GM18508 (cell line): Measurements from ENCODE around the gene HOXB8.

Experiments
- ATAC-seq: cut with Tn5 transposase; IDR thresholded peaks from one replicate; pipeline ENCODE4 v1.9.1; 2021; ENCODE audit warnings: moderate number of reproducible peaks; ENCODE audit not compliant: insufficient read depth, unreplicated experiment

HOXB8 gene

DNA sequence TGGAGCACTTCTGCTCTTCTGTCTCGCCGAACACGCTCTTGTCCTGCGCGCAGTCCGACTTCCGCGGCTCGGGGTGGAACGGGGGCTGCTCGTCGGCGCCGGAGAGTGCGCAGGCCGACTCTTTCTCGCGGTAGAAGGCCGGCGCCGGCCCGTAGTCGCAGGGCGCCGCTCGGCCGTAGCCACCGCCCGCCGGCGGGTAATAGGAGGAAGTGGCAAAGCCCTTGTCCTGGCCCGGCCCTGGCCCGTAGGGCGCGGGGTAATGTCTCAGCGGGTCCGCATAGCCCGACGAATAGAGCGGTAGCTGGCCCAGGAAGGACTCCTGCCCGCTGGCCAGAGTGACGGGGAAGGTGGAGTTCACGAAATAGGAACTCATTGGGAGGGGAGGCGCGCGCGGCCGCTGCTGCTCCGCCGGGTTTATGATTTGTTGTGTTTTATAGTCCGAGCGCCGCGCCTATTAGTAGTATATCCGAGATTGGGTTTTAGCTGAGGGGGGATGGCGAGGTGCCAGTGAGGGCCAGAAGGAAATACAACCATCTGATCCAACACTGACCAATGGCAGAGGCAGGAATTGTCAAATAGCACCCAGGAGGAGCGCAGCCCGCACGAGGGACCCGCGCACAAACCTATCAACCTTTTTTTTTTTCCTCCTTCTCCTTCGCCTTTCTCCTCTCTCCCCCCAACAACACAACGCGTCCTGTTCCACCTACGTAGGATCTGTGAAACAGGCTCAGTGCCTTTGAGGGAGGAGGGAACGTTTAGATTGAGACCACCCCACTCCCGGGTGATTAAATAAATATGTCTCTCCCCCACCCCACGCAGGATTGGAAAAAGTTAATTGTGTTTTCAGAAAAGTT is 17.1 kb downstream of the HOXB8 start:
- ATAC-seq = no peak

DNA sequence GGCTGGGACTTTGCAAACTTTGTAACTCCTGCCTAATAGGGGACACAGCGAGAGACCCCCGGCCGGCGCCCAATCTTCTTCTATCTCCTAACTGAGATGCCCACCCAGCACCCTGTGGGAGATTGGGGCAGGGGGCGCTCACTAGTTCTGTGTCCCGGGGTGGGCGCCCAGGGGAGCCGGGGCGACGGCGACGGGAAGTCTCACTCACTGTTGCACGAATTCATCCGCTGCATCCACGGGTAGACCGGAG is 17.6 kb downstream of the HOXB8 start:
- no peak for ATAC-seq

DNA sequence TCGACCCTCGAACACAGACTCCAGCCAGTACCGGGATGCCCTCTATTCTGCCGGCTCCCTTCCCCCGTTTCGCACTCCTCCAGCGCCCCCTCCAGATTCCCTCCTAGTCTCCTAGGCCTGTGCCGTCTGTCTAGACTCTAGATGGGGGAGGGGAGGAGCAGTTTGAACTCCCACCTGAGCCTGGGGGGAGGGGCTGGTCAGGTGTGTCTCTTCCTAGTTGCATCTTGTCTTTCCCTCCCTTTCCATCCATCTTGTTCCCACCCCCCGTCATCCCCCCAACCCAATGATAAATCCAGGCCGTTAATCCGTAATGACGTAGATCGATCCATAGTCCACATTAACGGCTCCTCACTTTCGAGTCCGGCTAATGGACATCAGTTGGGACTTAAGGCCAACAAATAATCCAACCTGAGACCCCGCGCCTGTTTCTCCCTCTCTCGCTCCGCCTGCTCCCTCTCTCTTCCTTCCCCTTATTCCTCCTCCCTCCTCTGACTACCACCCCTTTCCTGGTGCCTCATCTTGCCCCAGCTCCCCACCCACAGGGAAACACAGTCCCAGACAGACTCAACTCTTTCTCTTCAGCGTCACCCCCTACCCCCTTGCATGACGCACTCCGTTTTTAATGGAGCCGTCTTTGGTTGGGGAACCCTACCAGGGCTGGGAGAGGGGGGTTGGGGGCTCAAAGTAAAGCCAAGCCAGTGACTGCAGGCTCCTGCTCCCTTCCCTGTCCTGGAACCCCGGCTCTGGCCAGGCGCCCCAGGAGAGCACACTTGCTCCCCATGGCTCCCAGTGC is 18.2 kb downstream of the HOXB8 start:
- ATAC-seq = no peak

DNA sequence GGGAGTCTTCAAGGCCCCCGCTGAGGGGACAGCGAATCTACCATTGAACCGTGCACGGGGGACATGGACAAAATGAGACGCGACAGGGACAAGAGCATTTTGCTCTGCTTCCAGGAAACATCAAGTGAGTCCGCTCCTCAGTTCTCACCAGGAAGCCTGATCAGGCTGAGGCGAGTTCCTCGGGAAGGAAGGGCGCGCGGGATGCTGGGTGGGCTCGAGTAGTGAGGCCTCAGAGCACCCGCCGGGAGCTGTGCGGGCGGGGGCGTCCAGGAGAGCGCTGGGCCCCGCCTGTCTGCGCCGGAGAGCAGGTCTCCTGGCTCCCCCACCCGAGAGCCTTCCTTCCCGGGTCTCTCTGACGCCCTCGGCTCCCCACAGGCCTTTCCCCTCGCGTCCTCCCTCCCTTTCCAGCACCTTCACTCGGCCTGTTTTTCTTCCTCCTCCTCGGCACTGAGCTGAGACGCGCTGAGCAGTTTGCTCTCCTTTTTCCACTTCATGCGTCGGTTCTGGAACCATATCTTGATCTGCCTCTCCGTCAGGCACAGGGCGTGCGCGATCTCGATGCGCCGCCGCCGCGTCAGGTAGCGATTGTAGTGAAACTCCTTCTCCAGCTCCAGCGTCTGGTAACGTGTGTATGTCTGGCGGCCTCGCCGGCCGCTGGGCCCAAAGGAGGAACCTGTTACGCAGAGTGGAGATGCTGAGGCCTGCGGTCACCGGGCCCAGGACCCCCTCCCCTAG is 18.9 kb downstream of the HOXB8 start:
- no peak for ATAC-seq

DNA sequence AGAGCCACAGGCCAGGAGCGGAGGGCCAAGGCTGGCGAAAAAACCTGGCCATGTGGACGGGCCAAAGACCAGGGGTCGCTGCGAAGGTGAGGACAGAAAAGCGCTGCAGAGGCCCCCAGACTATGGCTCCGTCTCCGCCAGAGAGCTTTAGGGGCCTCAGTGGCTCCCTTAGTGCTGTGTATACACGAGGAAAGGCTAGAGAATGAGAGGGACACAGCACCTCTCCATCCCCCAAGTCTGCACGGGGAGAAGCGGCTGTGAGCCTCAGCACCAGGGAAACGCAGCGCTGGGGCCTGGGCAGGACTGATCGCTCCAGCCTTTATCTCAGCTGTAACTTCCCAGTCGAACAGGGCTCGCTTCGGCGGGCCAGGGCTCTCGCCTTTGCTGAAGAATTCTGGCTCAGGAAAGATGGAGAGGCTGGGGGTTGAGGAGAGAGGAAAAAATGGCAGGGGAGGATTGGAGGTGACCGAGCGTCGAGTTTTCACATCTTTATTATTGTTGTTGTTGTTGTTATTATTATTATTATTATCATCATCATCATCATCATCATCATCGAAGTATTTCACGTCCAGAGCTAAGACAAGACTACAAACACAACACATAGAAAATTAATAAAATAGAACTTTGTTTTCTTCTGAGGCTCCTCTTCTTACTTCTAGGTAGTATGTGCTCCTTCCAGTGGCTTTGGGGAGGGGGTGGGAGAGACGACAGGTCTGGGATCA is 19.7 kb downstream of the HOXB8 start:
- no peak for ATAC-seq

DNA sequence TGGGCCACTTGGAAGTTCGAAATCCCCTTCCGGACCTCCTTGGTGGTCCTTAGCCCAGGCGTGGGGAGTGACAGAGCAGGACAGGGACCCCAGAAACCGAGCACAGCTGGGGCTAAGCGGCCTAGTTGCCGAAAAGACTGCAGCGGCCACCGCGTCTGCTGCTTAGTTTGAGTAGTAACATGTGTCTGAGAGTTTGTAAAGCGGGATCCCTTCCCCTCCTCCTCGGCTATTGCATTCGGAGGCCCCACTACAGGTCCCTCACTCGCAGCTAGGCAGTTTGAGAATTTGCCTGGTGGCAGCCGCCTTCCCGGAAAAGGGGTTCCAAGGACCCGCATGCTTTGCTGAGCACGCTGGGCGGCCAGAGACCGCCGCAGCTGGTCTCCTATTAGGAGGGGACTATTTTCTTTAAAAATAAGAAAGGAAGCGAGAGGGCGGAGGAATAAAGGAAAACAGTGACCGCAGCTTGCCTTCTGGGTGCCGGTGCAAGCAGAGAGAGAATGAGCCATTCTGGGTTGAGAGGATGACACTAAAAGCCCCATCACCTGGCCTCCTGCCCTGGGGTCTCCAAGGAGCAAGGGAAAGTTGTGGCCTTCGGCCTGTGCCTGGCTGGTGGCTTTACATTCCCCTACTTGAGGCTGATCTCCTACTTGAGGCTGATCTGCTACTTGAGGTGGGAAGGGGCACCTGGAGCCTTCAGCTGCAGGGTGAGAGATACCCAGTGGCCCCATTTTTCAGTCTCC is 20.4 kb downstream of the HOXB8 start:
- no peak for ATAC-seq

DNA sequence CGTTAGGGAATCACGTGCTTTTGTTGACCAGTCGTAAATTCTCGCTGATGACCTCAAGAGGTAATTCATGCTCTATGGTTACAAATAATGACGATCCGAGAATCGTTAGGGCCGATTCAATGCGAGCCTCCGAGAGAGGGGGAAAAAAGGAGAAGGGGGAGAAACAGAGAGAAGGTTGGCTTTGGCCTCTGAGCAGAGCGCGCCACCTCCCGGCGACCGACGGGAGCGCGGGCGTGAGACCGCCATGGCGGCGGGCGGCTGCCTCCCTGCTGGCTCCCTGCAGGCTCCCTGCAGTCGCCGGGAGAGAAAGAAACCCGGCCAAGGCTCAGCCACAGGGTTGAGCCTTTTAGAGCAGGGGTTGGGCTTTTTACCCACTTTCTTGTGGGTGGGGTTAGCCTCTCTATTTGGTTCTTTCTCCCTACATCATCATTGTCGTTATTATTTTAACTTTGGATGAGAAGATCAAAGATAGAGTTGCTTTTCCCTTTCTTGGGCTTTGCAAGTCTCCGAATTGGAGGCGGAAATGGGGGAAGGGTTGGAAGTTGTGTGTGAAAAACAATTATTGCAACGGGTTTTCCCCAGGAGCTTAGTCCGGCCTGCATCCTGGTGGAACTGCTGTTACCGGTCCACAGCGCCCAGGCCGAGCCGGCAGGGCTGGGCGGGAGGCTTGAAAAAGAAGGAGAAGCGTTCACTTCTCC is 21.1 kb downstream of the HOXB8 start:
- ATAC-seq = no peak

DNA sequence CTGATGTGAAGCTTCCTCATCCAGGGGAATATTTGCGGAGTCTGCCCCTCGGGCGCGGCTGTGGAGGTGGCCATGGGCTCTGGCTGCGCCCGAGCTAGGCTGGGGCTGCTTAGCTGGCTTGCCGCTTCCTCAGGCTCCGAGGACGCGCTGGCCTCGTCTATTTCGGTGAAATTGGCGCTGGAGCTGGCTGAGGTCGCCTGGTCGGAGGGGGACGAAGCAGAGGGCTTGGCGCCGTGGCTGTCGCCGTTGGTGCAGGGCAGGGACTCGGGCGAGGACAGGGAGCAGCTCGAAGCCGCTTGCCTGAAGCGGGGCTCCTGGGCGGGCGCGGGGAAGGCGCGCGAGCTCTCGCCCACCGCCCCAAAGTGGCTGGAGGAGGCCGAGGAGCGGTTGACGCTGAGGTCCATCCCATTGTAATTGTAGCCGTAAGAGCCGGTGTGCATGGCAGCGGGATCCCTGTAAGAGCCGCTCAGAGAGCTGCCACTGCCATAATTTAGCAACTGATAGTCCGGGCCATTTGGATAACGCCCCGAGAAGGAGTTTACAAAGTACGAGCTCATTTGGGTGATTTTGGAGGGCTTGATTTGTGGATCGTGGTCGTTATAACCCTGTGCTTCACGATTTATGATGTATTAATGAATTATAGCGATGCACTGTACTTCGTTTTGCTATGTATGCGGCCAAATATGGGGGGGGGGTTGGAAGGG is 21.8 kb downstream of the HOXB8 start, which contains the start of gene HOXB5:
Gene HOXB5, minus strand, starts transcription at position 654 of the 704 bp plus-strand sequence. Its CDS starts 97 bp downstream, at position 557.
- ATAC-seq = no peak

DNA sequence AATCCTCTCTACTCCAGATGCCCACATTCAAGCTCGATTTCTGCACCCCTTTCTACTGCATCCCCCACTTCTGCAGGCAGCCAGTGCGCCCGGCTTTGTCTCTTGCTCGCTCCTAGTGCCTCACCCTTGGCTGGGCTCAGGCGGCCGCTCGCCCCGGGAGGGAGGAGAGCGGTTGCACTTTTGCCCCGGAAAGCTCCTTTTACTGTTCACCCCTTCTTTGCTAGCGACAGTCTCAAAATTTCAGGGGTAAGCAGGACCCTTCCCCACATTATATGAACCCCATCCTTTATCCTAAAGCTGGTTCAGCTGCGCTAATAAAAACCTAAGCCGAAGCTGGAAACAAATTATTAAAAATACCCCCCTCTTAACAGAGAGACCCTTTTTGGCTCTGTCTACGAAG is 22.5 kb downstream of the HOXB8 start:
- ATAC-seq = no peak

DNA sequence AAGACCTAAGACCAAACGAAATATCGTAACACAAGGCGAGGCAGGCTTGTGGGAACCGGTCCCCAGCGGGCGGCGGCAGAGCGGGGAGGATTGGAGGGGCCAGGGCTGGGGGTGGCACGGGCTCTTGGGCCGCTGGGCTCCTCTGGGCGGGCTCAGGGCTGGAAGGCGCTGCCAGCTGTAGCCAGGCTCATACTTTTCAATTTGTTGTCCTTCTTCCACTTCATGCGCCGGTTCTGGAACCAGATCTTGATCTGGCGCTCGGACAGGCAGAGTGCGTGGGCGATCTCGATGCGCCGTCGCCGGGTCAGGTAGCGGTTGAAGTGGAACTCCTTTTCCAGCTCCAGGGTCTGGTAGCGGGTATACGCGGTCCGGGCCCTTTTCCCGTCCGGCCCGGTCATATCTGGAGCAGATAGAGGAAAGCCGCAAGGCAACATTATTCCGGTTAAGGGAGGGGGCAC is 23.0 kb downstream of the HOXB8 start:
- no peak for ATAC-seq

DNA sequence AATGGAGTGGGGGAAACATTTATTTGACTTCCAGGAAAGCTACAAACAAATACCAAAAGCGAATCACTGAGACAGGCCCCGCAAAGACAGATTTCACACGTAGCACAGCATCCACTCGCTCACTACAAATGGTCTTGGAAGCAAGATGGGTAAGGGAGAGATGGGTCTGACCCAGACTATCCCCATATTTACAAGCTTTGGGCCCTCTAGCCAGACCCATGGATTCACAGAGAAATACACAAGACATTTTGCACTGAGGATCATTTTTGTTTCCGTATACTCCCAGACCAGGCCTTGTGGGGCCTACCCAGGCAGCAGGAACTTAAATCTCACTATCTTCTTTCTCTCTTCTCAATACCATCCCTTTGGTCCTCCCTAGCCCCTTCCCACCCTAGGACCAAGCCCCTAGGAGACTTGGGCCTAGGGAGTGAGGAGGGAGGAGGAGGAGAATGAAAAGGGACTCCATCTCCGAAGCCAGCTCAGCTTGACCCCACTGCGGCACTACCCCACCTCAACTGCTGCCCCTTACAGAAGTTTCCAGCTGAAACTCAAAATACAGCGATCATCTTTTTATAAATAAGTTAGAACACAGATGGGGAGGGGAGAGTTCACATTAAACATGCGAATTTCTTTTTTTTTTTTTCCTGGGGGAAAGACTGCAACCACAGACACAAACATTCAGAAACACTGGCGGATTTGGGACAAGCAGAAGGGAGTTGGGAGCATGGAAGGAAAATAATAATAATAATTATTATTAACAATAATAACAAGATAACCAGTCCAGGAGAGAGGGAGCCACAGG is 23.6 kb downstream of the HOXB8 start:
- ATAC-seq = no peak

DNA sequence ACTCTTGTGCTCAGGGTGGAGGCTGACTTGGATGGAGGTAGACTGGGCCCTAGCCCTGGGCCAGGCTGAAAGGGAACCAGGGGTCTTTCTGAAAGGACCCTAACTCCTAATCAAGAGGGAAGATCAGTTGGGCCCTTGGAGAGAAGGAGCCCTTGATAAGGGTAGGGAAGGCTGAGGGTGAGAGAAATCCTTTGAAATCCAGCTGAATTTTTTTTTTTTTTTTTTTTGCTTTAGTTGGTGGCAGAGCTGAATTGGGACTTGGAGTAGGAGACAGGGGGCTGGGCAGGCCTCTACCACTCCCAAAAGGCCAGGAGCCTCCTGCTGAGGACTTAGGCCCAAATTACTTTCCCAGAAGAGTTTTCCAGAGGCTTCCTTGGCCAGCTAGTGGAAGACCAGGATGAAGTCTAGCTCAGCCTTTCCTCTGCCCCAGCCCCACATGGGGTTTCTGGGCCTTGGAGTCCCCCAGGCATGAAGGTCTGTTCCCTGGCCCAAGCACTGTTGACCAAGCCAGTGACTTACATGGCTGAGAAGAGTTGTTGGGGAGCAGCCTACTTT is 24.4 kb downstream of the HOXB8 start:
- no peak for ATAC-seq

DNA sequence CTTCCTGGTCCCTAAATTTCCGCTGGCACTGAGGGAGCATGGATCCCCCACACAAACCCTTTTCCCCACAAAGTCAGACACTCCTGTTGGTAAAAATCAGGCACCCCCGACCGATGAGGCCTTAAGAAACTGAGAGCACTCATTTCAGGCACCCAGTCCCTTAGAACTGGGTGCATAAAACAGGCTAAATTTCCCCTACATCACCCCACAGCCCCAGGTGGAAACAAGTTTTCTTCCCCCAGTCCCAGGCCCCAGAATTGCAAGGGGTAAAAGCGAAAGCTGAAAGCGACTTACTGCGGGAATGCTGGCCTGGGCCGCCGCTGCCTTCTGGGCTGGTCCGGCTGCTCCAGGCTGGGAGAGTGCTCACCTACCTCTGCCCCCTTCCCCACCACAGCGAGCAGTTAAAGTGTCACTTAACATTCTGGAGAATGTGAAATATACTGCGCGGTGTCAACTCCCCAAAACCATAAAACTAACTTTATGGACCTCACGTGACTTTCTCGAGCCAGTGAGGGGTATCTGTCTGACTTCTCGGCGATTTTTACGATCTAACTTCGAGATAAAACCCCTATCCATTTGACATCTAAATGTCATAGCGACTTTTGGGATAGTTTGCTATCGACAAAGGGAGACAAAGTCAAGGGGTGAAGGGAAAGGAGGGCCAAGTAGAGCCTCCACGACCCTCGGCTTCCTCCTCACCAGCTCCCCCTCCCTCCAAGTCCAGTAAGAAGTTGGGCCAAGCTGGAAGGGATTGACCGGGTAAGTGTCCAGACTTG is 25.1 kb downstream of the HOXB8 start, which contains the start of gene HOXB3:
Gene HOXB3, minus strand, starts transcription at position 411 of the 776 bp plus-strand sequence. CDS start 37,767 bp downstream, outside the sequence.
- no peak for ATAC-seq

DNA sequence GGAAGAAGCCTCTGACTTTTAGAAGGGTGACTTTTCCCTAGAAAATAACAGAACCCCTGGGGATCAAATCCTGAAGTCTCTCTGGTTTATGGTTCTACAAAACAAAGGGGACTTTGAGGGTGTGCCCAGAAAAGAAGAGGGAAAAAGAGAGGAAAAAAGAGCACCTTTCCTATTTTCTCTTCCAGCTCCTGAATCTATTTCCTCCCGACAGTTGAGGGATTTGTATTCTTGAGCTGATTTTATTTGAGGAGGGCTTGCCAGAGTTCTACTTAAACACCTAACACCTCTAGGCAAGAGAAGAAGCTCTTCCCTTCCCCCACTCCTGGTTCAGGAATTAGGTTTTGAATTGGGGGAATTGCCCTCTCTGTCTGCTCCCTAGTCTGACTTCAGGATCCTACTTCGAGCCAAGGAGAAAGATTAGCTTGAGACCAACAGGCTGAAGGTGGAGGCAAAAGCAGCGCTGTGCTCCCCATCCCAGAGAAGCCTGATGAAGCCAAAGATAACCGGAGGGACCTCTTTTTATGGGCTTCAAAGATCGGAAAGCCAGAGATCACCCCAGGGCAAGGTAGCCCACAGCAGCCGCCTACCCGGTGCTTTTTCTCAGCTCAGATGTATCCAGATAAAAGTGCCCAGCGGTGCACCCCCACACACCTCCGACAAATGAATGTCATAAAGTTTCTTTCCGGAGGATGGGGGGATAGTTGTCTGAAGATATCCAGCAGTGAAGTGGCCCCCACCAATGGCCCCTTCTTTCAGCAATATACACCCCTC is 25.8 kb downstream of the HOXB8 start:
- no peak for ATAC-seq

DNA sequence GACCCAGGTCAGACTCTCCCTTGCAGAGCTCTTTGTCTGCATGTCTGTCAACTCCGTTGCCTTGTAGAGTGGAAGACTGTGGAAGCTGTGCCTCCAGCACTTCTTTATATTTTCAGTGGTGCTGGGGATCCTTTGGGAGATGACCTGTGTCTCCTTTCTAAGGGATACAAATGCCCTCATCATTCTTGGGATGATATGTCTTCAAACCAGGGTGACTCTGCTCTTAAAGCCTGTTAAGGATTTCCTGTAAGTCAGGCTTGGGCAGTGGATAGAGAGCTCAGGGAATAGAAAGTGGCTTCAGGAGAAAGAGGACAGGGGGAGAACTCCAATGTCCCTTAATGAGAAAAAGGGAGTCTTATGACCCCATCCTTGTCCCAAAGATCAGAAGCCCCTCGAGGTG is 26.6 kb downstream of the HOXB8 start:
- no peak for ATAC-seq

DNA sequence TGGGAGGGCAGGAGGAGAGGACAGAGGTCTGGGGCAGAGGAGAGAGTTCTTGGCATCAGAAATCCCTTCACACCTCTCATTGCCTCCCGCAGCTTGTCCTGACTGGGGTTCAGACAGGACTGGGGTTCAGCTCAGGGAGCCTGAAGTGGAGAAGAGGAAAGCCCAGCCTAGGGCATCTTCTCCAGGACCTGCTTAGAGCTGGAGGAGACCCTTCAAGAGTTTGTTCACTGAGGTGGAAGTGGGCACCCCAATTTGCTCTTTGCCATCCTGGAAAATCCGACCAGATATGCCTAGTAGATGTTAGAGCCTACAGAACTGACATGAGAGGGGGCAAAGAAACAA is 27.0 kb downstream of the HOXB8 start:
- no peak for ATAC-seq
